GM13977 (cell line): Measurements from ENCODE around the gene CHRD.

ENCODE experiments used
- DNase-seq: peaks from one replicate; pipeline ENCODE4 v3.0.0; 2012; ENCODE audit warnings: low spot score
- CTCF ChIP-seq: IDR thresholded peaks from 2 replicates; pipeline ENCODE4 v1.5.1; 2012; ENCODE audit warnings: mild to moderate bottlenecking, control low read depth; ENCODE audit not compliant: insufficient read depth; ENCODE audit errors: extremely low read depth, missing control alignments
- in situ Hi-C: fragments of 300-500 bp; cut with MboI; formaldehyde crosslinking; loops from one replicate; pipeline ENCODE4 v1.12.0; 2022; ENCODE audit warnings: low sequenced_read_pairs, low pct_unique_long_range_greater_than_20kb, mixed read lengths, inconsistent platforms; ENCODE audit not compliant: unreplicated experiment

The CHRD gene

GRCh38 chr3:184379358-184380184 is at the start of gene CHRD:
CHRD (plus strand) TSS chr3:184380054; CDS start chr3:184380319, 265 bp downstream.
- DNase-seq: no peak
- in situ Hi-C loops: no loop called here
- TF ChIP-seq CTCF: no peak

GRCh38 chr3:184332370-184333090 is 47.3 kb upstream of the CHRD start:
- no peak for TF ChIP-seq CTCF
- no peak for DNase-seq
- in situ Hi-C loops: no loop called here

- DNase-seq: no peak
- in situ Hi-C loops: no loop called here
- TF ChIP-seq CTCF: no peak
Measured at GRCh38 chr3:184333190-184333589, 46.7 kb upstream of the CHRD start.

GRCh38 chr3:184333700-184334099 is 46.2 kb upstream of the CHRD start:
- in situ Hi-C loops: no loop called here
- no peak for TF ChIP-seq CTCF
- DNase-seq: no peak

- in situ Hi-C loops: no loop called here
- TF ChIP-seq CTCF: no peak
- no peak for DNase-seq
Measured at GRCh38 chr3:184334470-184335158, 45.2 kb upstream of the CHRD start.

GRCh38 chr3:184335291-184335660 is 44.6 kb upstream of the CHRD start:
- DNase-seq: no peak
- no peak for TF ChIP-seq CTCF
- in situ Hi-C loops: no loop called here
